ENCODE data around the gene TRAF1. TPM values are rescaled to one million over a fixed set of nuclear protein-coding genes. Genes with fewer than 3 reads are reported as not detected.

TRAF1 gene
- total RNA-seq, 1 experiment from 2014 or later, result 1.8 TPM

- no peak for TF ChIP-seq ARID4B (CRISPR knock-in tag; IDR thresholded peaks at IDR 0.05; ENCODE audit: borderline replicate concordance)
Measured at GRCh38 chr9:120914396-120914795, 12.2 kb downstream of the TRAF1 start (continued).

DNA sequence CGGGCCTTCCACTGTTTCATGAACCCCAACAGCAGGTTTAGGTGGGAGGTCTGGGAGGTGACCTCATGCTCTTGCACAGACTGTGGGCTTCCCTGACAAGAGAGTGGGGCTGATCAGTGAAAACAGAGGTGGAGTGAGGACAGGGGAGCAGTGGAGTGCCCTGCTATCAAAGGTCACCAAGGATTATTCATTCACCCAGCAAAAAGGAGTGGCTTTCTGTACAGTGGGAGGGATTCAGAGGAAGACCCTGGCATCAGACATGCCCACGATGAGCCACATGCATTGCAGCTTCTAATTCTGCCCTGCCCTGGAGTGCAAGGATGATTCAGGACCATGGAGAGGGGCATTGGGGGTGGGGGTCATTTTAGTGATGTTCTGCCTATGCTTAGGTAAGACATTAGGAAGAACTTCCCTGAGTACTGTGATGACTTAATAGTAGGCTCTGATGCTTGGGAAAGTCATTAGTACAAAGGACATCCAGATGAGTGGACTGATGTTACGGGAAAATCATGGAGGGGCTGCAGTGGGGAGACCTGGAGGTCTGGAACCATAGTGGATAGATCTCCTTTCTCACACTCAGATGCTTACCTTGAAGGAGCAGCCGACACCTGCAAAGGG is 12.8 kb downstream of the TRAF1 start:
- POLR2A ChIA-PET, result interaction anchor here (0.6 to 1.0 kb wide), 2 partner anchors 15 to 88 kb away, joined by 3 to 5 read pairs; no protein-coding TSS in a partner anchor
- peak; percentile 56 for DNase-seq (ENCODE audit: low spot score)
- Mint-ChIP-seq H3K27ac (no peak overlapping the region), H3K27me3 (ENCODE audit: low read depth) (no peaks in the 10 kb centered on the region; the same call in 1 of the 2 replicates), H3K4me3 (no peak overlapping the region), H3K36me3 (peaks cover 5% of the 10 kb centered on the region), H3K9me3 (peaks cover 11% of the 10 kb centered on the region), H3K4me1 (peaks cover 32% of the 10 kb centered on the region)
- CTCF ChIA-PET, result interaction anchor here (1.2 to 2.3 kb wide), 2 partner anchors 45 to 67 kb away, joined by 3 to 7 read pairs; no protein-coding TSS in a partner anchor
- peak; percentile 23; the same call in 1 of the 2 replicates for ATAC-seq
- TF ChIP-seq RORB (CRISPR knock-in tag; IDR thresholded peaks at IDR 0.05), result no peak
- peak; percentile 49; the same call in 1 of the 2 replicates for TF ChIP-seq IRF1 (CRISPR knock-in tag; IDR thresholded peaks at IDR 0.05)
- TF ChIP-seq USF1 (CRISPR knock-in tag; IDR thresholded peaks at IDR 0.05), result peak; percentile 27; the same call in 1 of the 2 replicates
- no peak for TF ChIP-seq TCF7 (CRISPR knock-in tag; IDR thresholded peaks at IDR 0.05; ENCODE audit: low read depth)
- TF ChIP-seq SP1 (CRISPR knock-in tag; conservative IDR thresholded peaks at IDR 0.05), result no peak
- no peak for TF ChIP-seq HMGXB4 (CRISPR knock-in tag; IDR thresholded peaks at IDR 0.05)
- TF ChIP-seq EMX1 (CRISPR knock-in tag; IDR thresholded peaks at IDR 0.05), result no peak
- TF ChIP-seq, protein P1, sequence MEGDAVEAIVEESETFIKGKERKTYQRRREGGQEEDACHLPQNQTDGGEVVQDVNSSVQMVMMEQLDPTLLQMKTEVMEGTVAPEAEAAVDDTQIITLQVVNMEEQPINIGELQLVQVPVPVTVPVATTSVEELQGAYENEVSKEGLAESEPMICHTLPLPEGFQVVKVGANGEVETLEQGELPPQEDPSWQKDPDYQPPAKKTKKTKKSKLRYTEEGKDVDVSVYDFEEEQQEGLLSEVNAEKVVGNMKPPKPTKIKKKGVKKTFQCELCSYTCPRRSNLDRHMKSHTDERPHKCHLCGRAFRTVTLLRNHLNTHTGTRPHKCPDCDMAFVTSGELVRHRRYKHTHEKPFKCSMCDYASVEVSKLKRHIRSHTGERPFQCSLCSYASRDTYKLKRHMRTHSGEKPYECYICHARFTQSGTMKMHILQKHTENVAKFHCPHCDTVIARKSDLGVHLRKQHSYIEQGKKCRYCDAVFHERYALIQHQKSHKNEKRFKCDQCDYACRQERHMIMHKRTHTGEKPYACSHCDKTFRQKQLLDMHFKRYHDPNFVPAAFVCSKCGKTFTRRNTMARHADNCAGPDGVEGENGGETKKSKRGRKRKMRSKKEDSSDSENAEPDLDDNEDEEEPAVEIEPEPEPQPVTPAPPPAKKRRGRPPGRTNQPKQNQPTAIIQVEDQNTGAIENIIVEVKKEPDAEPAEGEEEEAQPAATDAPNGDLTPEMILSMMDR (IDR thresholded peaks at IDR 0.05), result no peak
- TF ChIP-seq ZNF263 (CRISPR knock-in tag; IDR thresholded peaks at IDR 0.05; ENCODE audit: low read depth), result no peak
- no peak for TF ChIP-seq PRRX2 (CRISPR knock-in tag; IDR thresholded peaks at IDR 0.05)
- 0 out of 2 replicates have a peak, but pooled peaks have one; percentile 47 for TF ChIP-seq ARID4B (CRISPR knock-in tag; IDR thresholded peaks at IDR 0.05; ENCODE audit: borderline replicate concordance)
- no peak for TF ChIP-seq NFYB (CRISPR knock-in tag; conservative IDR thresholded peaks at IDR 0.05; ENCODE audit: low read depth)
- TF ChIP-seq SOX15 (CRISPR knock-in tag; IDR thresholded peaks at IDR 0.05), result no peak
- TF ChIP-seq E2F1 (CRISPR knock-in tag; IDR thresholded peaks at IDR 0.05), result peak; percentile 55; the same call in 1 of the 2 replicates
- no peak for TF ChIP-seq ZNF425 (CRISPR knock-in tag; conservative IDR thresholded peaks at IDR 0.05)

Data from WTC11 (cell line).